Panc1 (cell line): Measurements from ENCODE around the gene SLC25A41. TPM values are rescaled to one million over a fixed set of nuclear protein-coding genes. Genes with fewer than 3 reads are reported as not detected.

ENCODE experiments used
- ATAC-seq: fragments of 200-7000 bp; cut with Tn5 transposase; 2 replicates; pipeline ENCODE4 v1.9.1; 2020; ENCODE audit warnings: mild to moderate bottlenecking, moderate library complexity
- BruUV-seq: library from RNA; stranded (reverse); fragments of 400-500 nt; replicated peaks from 2 replicates; lab custom pipeline; 2021; lab: Mats Ljungman, UMichigan
- CTCF ChIA-PET: fragments of 300-600 bp; sonication (Branson Sonifier 250); formaldehyde crosslinking; loops from one replicate; lab custom pipeline; 2022; ENCODE audit warnings: antibody characterized with exemption; lab: Charles Lee
- POLR2A ChIA-PET: fragments of 300-600 bp; sonication (Branson Sonifier 250); formaldehyde crosslinking; loops from one replicate; lab custom pipeline; 2022; ENCODE audit warnings: antibody characterized with exemption; lab: Charles Lee
- DNase-seq: peaks from one replicate; pipeline ENCODE4 v3.0.0-alpha.2; 2010; ENCODE audit warnings: low read depth, low spot score
- H3K27ac ChIP-seq: 2 replicates; pipeline ENCODE4 v1.5.1; 2011; ENCODE audit warnings: mild to moderate bottlenecking, low read length, inconsistent platforms
- H3K27me3 ChIP-seq: fragments of 200-500 bp; sonication (Bioruptor generic); 2 replicates; pipeline ENCODE4 v1.6.0; 2014; ENCODE audit warnings: low read length, inconsistent platforms; ENCODE audit not compliant: control insufficient read depth, insufficient read depth
- H3K36me3 ChIP-seq: fragments of 200-500 bp; sonication (Bioruptor generic); 2 replicates; pipeline ENCODE4 v1.5.1; 2014; ENCODE audit warnings: inconsistent platforms, mild to moderate bottlenecking, low read length, moderate library complexity; ENCODE audit not compliant: control insufficient read depth, insufficient read depth
- H3K4me1 ChIP-seq: 2 replicates; pipeline ENCODE4 v1.5.1; 2011; ENCODE audit warnings: inconsistent platforms, mild to moderate bottlenecking, low read length, moderate library complexity; ENCODE audit not compliant: control insufficient read depth, insufficient read depth
- H3K4me3 ChIP-seq, 2 experiments: 2 replicates each; pipeline ENCODE4 v1.5.1; 2011 to 2012; ENCODE audit warnings: low read depth in 2 of 2, low read length in 2 of 2, mild to moderate bottlenecking in 2 of 2, inconsistent platforms in 1 of 2, moderate library complexity in 1 of 2
- H3K9me3 ChIP-seq: fragments of 200-500 bp; sonication (Bioruptor generic); 2 replicates; pipeline ENCODE4 v1.5.1; 2014; ENCODE audit warnings: low read depth, mild to moderate bottlenecking, inconsistent platforms, low read length, moderate library complexity; ENCODE audit not compliant: control insufficient read depth, insufficient read depth
- CTCF ChIP-seq: fragments of 450-650 bp; IDR thresholded peaks from 2 replicates; pipeline ENCODE4 v1.5.1; 2017; ENCODE audit warnings: mild to moderate bottlenecking
- POLR2AphosphoS5 ChIP-seq: IDR thresholded peaks from 2 replicates; pipeline ENCODE4 v1.6.1; 2012; ENCODE audit warnings: mild to moderate bottlenecking, low read depth, low read length, moderate library complexity
- REST ChIP-seq, 2 experiments: IDR thresholded peaks; 2 replicates each; pipeline ENCODE4 v1.6.1; 2011 to 2012; ENCODE audit warnings: low read depth in 2 of 2, control low read depth in 1 of 2, low read length in 1 of 2, mild to moderate bottlenecking in 1 of 2, moderate library complexity in 1 of 2; ENCODE audit not compliant: insufficient read depth in 1 of 2
- SIN3A ChIP-seq: IDR thresholded peaks from 2 replicates; pipeline ENCODE4 v1.6.1; 2012; ENCODE audit warnings: low read depth, mild to moderate bottlenecking, low read length, moderate library complexity, borderline replicate concordance; ENCODE audit not compliant: insufficient read depth
- TCF7L2 ChIP-seq: IDR thresholded peaks from 2 replicates; pipeline ENCODE4 v1.6.1; 2011; ENCODE audit warnings: mild to moderate bottlenecking, low read depth, low read length, inconsistent platforms
- in situ Hi-C: cut with HindIII; loops from 2 replicates; pipeline ENCODE4 v1.10.0; 2016; ENCODE audit warnings: low sequenced_read_pairs, low pct_unique_long_range_greater_than_20kb
- intact Hi-C: fragments of 100-400 bp; cut with micrococcal nuclease; formaldehyde crosslinking; loops from one replicate; pipeline ENCODE4 v1.10.0; 2022; ENCODE audit not compliant: unreplicated experiment
- total RNA-seq: library from RNA; stranded (reverse); gene quantifications from one replicate; pipeline ENCODE4 v1.2.1, GENCODE V29; 2021; ENCODE audit not compliant: unreplicated experiment

The SLC25A41 gene
- total RNA-seq, 1 experiment from 2014 or later = 0.21 TPM

GRCh38 chr19:6470173-6470572, 36.6 kb upstream of the SLC25A41 start:
- ATAC-seq (no peak), DNase-seq (no peak)
- no TSS peak for BruUV-seq
- no peak for TF ChIP-seq CTCF
- no peak for TF ChIP-seq POLR2AphosphoS5
- no peak for TF ChIP-seq SIN3A
- TF ChIP-seq REST (IDR thresholded peaks at IDR 0.05; ENCODE audit: insufficient read depth in 1 of 2, low read depth in 2 of 2, low read length in 1 of 2) = no peak
- no peak for TF ChIP-seq TCF7L2
- intact Hi-C loops (no loop called here), in situ Hi-C loops (no loop called here)
- ChIA-PET CTCF (no interaction called here), POLR2A (no interaction called here)
- Histone ChIP-seq H3K4me3 (no peak overlapping the region), H3K27ac (no peak overlapping the region), H3K36me3 (no peaks in the 10 kb centered on the region), H3K9me3 (no peaks in the 10 kb centered on the region), H3K27me3 (no peaks in the 10 kb centered on the region), H3K4me1 (no peaks in the 10 kb centered on the region)

- in situ Hi-C loops = no loop called here
- peaks cover 3% of the 10 kb centered on the region for H3K4me1 ChIP-seq
- BruUV-seq = no TSS peak
- TF ChIP-seq TCF7L2 = no peak
- no peak for TF ChIP-seq REST (IDR thresholded peaks at IDR 0.05; ENCODE audit: insufficient read depth in 1 of 2, low read depth in 2 of 2, low read length in 1 of 2)
- TF ChIP-seq POLR2AphosphoS5 = no peak
- no peak for TF ChIP-seq SIN3A
- TF ChIP-seq CTCF = no peak
- ATAC-seq (no peak), DNase-seq (no peak)
- no peak overlapping the region for H3K4me3 ChIP-seq
- peaks cover 4% of the 10 kb centered on the region; the same call in 1 of the 2 replicates for H3K36me3 ChIP-seq
- POLR2A ChIA-PET = no interaction called here
- CTCF ChIA-PET = no interaction called here
- no peaks in the 10 kb centered on the region for H3K27me3 ChIP-seq
- intact Hi-C loops = no loop called here
- H3K27ac ChIP-seq = no peak overlapping the region
- no peaks in the 10 kb centered on the region for H3K9me3 ChIP-seq
These were observed 33.8 kb upstream of the SLC25A41 start for GRCh38 chr19:6467384-6467783.
